Osteoblast (primary cell): Measurements from ENCODE around the gene INS. TPM values are rescaled to one million over a fixed set of nuclear protein-coding genes. Genes with fewer than 3 reads are reported as not detected.

Experiments used
- DNase-seq: peaks from one replicate; pipeline ENCODE4 v3.0.0; 2011; ENCODE audit warnings: low spot score, mixed read lengths; ENCODE audit not compliant: insufficient read length; ENCODE audit errors: missing footprints
- H2AFZ ChIP-seq: 2 replicates; pipeline ENCODE4 v1.6.0; 2011; ENCODE audit warnings: mild to moderate bottlenecking, low read length
- H3K27ac ChIP-seq: 2 replicates; pipeline ENCODE4 v1.5.1; 2011; ENCODE audit warnings: mild to moderate bottlenecking, low read depth, low read length, moderate library complexity
- H3K27me3 ChIP-seq: 2 replicates; pipeline ENCODE4 v1.6.0; 2012; ENCODE audit warnings: mild to moderate bottlenecking, control low read depth, inconsistent platforms, low read length, moderate library complexity; ENCODE audit not compliant: insufficient read depth
- H3K36me3 ChIP-seq: 2 replicates; pipeline ENCODE4 v1.5.1; 2011; ENCODE audit warnings: mild to moderate bottlenecking, low read length, control low read depth, moderate library complexity; ENCODE audit not compliant: insufficient read depth
- H3K4me1 ChIP-seq: 2 replicates; pipeline ENCODE4 v1.5.1; 2011; ENCODE audit warnings: mild to moderate bottlenecking, low read length, control low read depth, moderate library complexity; ENCODE audit not compliant: insufficient read depth
- H3K4me2 ChIP-seq: 2 replicates; pipeline ENCODE4 v1.6.0; 2011; ENCODE audit warnings: mild to moderate bottlenecking, low read length; ENCODE audit not compliant: insufficient read depth
- H3K4me3 ChIP-seq: fragments of 200-600 bp; sonication (generic); 3 replicates; pipeline ENCODE4 v1.5.1; 2012; ENCODE audit warnings: mild to moderate bottlenecking, low read length, inconsistent platforms; ENCODE audit not compliant: insufficient read depth
- H3K79me2 ChIP-seq: 2 replicates; pipeline ENCODE4 v1.6.0; 2012; ENCODE audit warnings: mild to moderate bottlenecking, low read length, control low read depth, inconsistent platforms; ENCODE audit not compliant: insufficient read depth
- H3K9me3 ChIP-seq: 2 replicates; pipeline ENCODE4 v1.5.1; 2011; ENCODE audit warnings: low read depth, low read length, control low read depth
- H4K20me1 ChIP-seq: 2 replicates; pipeline ENCODE4 v1.6.0; 2012; ENCODE audit warnings: mild to moderate bottlenecking, low read length, control low read depth; ENCODE audit not compliant: insufficient read depth
- total RNA-seq: library from RNA; depleted of rRNA; stranded (reverse); fragments of >200 nt; gene quantifications from 2 replicates; pipeline ENCODE4 v1.2.3, GENCODE V29; 2012
- TF ChIP-seq, protein P1 (sequence below): IDR thresholded peaks from 2 replicates; pipeline ENCODE4 v1.5.1; 2011; ENCODE audit warnings: mild to moderate bottlenecking, low read depth, low read length, moderate library complexity; ENCODE audit errors: extremely low read depth

INS gene
- total RNA-seq, 1 donor: not detected

GRCh38 chr11:2139123-2139521 is 21.9 kb downstream of the INS start, which contains the start of gene IGF2:
TSS of gene IGF2 (minus strand) at chr11:2139389. CDS start at chr11:2135523, 3,866 bp downstream.
- TF ChIP-seq, protein P1, sequence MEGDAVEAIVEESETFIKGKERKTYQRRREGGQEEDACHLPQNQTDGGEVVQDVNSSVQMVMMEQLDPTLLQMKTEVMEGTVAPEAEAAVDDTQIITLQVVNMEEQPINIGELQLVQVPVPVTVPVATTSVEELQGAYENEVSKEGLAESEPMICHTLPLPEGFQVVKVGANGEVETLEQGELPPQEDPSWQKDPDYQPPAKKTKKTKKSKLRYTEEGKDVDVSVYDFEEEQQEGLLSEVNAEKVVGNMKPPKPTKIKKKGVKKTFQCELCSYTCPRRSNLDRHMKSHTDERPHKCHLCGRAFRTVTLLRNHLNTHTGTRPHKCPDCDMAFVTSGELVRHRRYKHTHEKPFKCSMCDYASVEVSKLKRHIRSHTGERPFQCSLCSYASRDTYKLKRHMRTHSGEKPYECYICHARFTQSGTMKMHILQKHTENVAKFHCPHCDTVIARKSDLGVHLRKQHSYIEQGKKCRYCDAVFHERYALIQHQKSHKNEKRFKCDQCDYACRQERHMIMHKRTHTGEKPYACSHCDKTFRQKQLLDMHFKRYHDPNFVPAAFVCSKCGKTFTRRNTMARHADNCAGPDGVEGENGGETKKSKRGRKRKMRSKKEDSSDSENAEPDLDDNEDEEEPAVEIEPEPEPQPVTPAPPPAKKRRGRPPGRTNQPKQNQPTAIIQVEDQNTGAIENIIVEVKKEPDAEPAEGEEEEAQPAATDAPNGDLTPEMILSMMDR: no peak
- H4K20me1 ChIP-seq: peaks cover 5% of the 10 kb centered on the region
- H3K36me3 ChIP-seq: no peaks in the 10 kb centered on the region
- peaks cover 11% of the 10 kb centered on the region for H3K4me1 ChIP-seq
- H3K27ac ChIP-seq: no peak within 1 kb of the TSS
- H3K4me3 ChIP-seq: peak within 1 kb of the TSS; percentile 37
- DNase-seq: no peak
- peaks cover 70% of the 10 kb centered on the region for H3K27me3 ChIP-seq
- H2AFZ ChIP-seq: no peak within 1 kb of the TSS
- H3K9me3 ChIP-seq: no peaks in the 10 kb centered on the region
- peak within 1 kb of the TSS; percentile 48 for H3K4me2 ChIP-seq
- no peaks in the 10 kb centered on the region for H3K79me2 ChIP-seq

- no peaks in the 10 kb centered on the region for H3K79me2 ChIP-seq
- no peak overlapping the region for H2AFZ ChIP-seq
- H3K9me3 ChIP-seq: no peaks in the 10 kb centered on the region
- peak overlapping the region; percentile 48 for H3K4me2 ChIP-seq
- no peaks in the 10 kb centered on the region for H3K36me3 ChIP-seq
- TF ChIP-seq, protein P1: no peak
- H4K20me1 ChIP-seq: peaks cover 5% of the 10 kb centered on the region
- peaks cover 11% of the 10 kb centered on the region for H3K4me1 ChIP-seq
- DNase-seq: peak; percentile 95
- H3K4me3 ChIP-seq: peak overlapping the region; percentile 37
- H3K27me3 ChIP-seq: peaks cover 70% of the 10 kb centered on the region
- H3K27ac ChIP-seq: no peak overlapping the region
These were observed 22.4 kb downstream of the INS start for GRCh38 chr11:2138431-2139122.

- Histone ChIP-seq H3K4me3 (peak overlapping the region; percentile 37), H3K27ac (no peak overlapping the region)
- TF ChIP-seq, protein P1: no peak
These were observed 23.0 kb downstream of the INS start for GRCh38 chr11:2138068-2138430.

GRCh38 chr11:2137202-2138067 is 23.6 kb downstream of the INS start:
- H3K27ac ChIP-seq: no peak overlapping the region
- H2AFZ ChIP-seq: no peak overlapping the region
- no peaks in the 10 kb centered on the region for H3K36me3 ChIP-seq
- H3K9me3 ChIP-seq: no peaks in the 10 kb centered on the region
- peak overlapping the region; percentile 33 for H3K4me3 ChIP-seq
- H3K27me3 ChIP-seq: peaks cover 61% of the 10 kb centered on the region
- H3K79me2 ChIP-seq: no peaks in the 10 kb centered on the region
- H4K20me1 ChIP-seq: peaks cover 1% of the 10 kb centered on the region
- H3K4me2 ChIP-seq: no peak overlapping the region
- TF ChIP-seq, protein P1: no peak
- peaks cover 4% of the 10 kb centered on the region for H3K4me1 ChIP-seq
- peak; percentile 99 for DNase-seq

More at GRCh38 chr11:2138068-2138430, 23.0 kb downstream of the INS start:
- peaks cover 5% of the 10 kb centered on the region for H4K20me1 ChIP-seq
- no peak for DNase-seq
- H2AFZ ChIP-seq: no peak overlapping the region
- no peaks in the 10 kb centered on the region for H3K36me3 ChIP-seq
- H3K27me3 ChIP-seq: peaks cover 67% of the 10 kb centered on the region
- H3K9me3 ChIP-seq: no peaks in the 10 kb centered on the region
- H3K79me2 ChIP-seq: no peaks in the 10 kb centered on the region
- H3K4me2 ChIP-seq: no peak overlapping the region
- H3K4me1 ChIP-seq: peaks cover 10% of the 10 kb centered on the region
